B cell (primary cell): Measurements from ENCODE around the gene ZNF230.

Experiments used
- EZH2 ChIP-seq: IDR thresholded peaks from 2 replicates; pipeline ENCODE4 v1.6.1; 2012; ENCODE audit warnings: borderline replicate concordance, low read depth, mild to moderate bottlenecking, moderate library complexity, low read length; ENCODE audit not compliant: insufficient read depth, poor library complexity, severe bottlenecking
- TF ChIP-seq, protein P1 (sequence below): fragments of 200-600 bp; IDR thresholded peaks from one replicate; pipeline ENCODE4 v1.8.0; 2022; ENCODE audit warnings: antibody characterized with exemption, mild to moderate bottlenecking

DNA sequence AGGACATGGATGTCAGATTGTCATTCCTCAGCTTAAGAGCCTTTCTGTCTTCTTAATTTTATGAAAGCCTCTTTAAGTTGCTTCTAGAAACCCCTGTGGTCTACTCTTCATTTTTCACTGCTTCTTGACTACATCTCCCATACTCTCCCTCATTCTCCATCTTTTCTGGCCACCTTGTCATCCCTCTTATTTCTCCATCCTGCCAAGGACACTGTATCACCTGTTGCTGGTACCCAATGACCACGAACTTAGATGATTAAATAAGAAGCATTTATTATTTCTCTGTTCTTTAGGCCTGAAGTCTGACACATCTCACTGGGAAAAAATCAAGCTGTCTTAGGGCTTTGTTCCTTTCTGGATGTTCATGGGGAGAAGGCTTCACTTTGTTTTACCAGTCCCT, 58.3 kb downstream of the ZNF230 start:
- TF ChIP-seq, protein P1, sequence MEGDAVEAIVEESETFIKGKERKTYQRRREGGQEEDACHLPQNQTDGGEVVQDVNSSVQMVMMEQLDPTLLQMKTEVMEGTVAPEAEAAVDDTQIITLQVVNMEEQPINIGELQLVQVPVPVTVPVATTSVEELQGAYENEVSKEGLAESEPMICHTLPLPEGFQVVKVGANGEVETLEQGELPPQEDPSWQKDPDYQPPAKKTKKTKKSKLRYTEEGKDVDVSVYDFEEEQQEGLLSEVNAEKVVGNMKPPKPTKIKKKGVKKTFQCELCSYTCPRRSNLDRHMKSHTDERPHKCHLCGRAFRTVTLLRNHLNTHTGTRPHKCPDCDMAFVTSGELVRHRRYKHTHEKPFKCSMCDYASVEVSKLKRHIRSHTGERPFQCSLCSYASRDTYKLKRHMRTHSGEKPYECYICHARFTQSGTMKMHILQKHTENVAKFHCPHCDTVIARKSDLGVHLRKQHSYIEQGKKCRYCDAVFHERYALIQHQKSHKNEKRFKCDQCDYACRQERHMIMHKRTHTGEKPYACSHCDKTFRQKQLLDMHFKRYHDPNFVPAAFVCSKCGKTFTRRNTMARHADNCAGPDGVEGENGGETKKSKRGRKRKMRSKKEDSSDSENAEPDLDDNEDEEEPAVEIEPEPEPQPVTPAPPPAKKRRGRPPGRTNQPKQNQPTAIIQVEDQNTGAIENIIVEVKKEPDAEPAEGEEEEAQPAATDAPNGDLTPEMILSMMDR, result no peak
- TF ChIP-seq EZH2, result no peak
